Inflammatory macrophage treated with lipopolysaccharide for 4 hours (primary cell): ENCODE measurements around the gene PDXK.

Source experiments
- DNase-seq: peaks from one replicate; pipeline ENCODE4 v3.0.0-alpha.2; 2020

PDXK gene

GRCh38 chr21:43744725-43745124 lies 25.8 kb downstream of the PDXK start:
- no peak for DNase-seq

- no peak for DNase-seq
These were observed 27.0 kb downstream of the PDXK start for GRCh38 chr21:43745772-43746517.

GRCh38 chr21:43748622-43749021 lies 29.7 kb downstream of the PDXK start:
- DNase-seq: no peak

GRCh38 chr21:43749651-43750262 lies 30.8 kb downstream of the PDXK start:
- no peak for DNase-seq

GRCh38 chr21:43750339-43751033 lies 31.6 kb downstream of the PDXK start:
- DNase-seq: no peak

GRCh38 chr21:43751955-43752591 lies 33.1 kb downstream of the PDXK start:
- no peak for DNase-seq

- DNase-seq: no peak
These were observed 34.0 kb downstream of the PDXK start for GRCh38 chr21:43752758-43753438.

- no peak for DNase-seq
These were observed 34.5 kb downstream of the PDXK start for GRCh38 chr21:43753439-43753799.

GRCh38 chr21:43754948-43755781 lies 36.2 kb downstream of the PDXK start:
- peak; percentile 35 for DNase-seq

- no peak for DNase-seq
These were observed 37.1 kb downstream of the PDXK start for GRCh38 chr21:43755820-43756594.

- DNase-seq: no peak
These were observed 38.7 kb downstream of the PDXK start for GRCh38 chr21:43757601-43758000.

GRCh38 chr21:43758111-43758641 lies 39.2 kb downstream of the PDXK start:
- DNase-seq: peak; percentile 87

GRCh38 chr21:43758811-43759210 lies 39.9 kb downstream of the PDXK start:
- no peak for DNase-seq

GRCh38 chr21:43759651-43760050 lies 40.7 kb downstream of the PDXK start:
- DNase-seq: no peak

GRCh38 chr21:43760391-43760958 lies 41.5 kb downstream of the PDXK start:
- no peak for DNase-seq

GRCh38 chr21:43761886-43762285 lies 43.0 kb downstream of the PDXK start:
- no peak for DNase-seq

- DNase-seq: no peak
These were observed 43.6 kb downstream of the PDXK start for GRCh38 chr21:43762303-43763128.

GRCh38 chr21:43763901-43764523 lies 45.1 kb downstream of the PDXK start:
- no peak for DNase-seq
